Panc1 (cell line): ENCODE results near the gene ATP6V1F. TPM values are rescaled to one million over a fixed set of nuclear protein-coding genes. Genes with fewer than 3 reads are reported as not detected.

Experiments
- ATAC-seq: fragments of 200-7000 bp; cut with Tn5 transposase; 2 replicates; pipeline ENCODE4 v1.9.1; 2020; ENCODE audit warnings: mild to moderate bottlenecking, moderate library complexity
- BruUV-seq: library from RNA; stranded (reverse); fragments of 400-500 nt; replicated peaks from 2 replicates; lab custom pipeline; 2021; lab: Mats Ljungman, UMichigan
- CTCF ChIA-PET: fragments of 300-600 bp; sonication (Branson Sonifier 250); formaldehyde crosslinking; loops from one replicate; lab custom pipeline; 2022; ENCODE audit warnings: antibody characterized with exemption; lab: Charles Lee
- POLR2A ChIA-PET: fragments of 300-600 bp; sonication (Branson Sonifier 250); formaldehyde crosslinking; loops from one replicate; lab custom pipeline; 2022; ENCODE audit warnings: antibody characterized with exemption; lab: Charles Lee
- DNase-seq: peaks from one replicate; pipeline ENCODE4 v3.0.0-alpha.2; 2010; ENCODE audit warnings: low read depth, low spot score
- H3K27ac ChIP-seq: 2 replicates; pipeline ENCODE4 v1.5.1; 2011; ENCODE audit warnings: mild to moderate bottlenecking, low read length, inconsistent platforms
- H3K27me3 ChIP-seq: fragments of 200-500 bp; sonication (Bioruptor generic); 2 replicates; pipeline ENCODE4 v1.6.0; 2014; ENCODE audit warnings: low read length, inconsistent platforms; ENCODE audit not compliant: control insufficient read depth, insufficient read depth
- H3K36me3 ChIP-seq: fragments of 200-500 bp; sonication (Bioruptor generic); 2 replicates; pipeline ENCODE4 v1.5.1; 2014; ENCODE audit warnings: inconsistent platforms, mild to moderate bottlenecking, low read length, moderate library complexity; ENCODE audit not compliant: control insufficient read depth, insufficient read depth
- H3K4me1 ChIP-seq: 2 replicates; pipeline ENCODE4 v1.5.1; 2011; ENCODE audit warnings: inconsistent platforms, mild to moderate bottlenecking, low read length, moderate library complexity; ENCODE audit not compliant: control insufficient read depth, insufficient read depth
- H3K4me3 ChIP-seq, 2 experiments: 2 replicates each; pipeline ENCODE4 v1.5.1; 2011 to 2012; ENCODE audit warnings: low read depth in 2 of 2, low read length in 2 of 2, mild to moderate bottlenecking in 2 of 2, inconsistent platforms in 1 of 2, moderate library complexity in 1 of 2
- H3K9me3 ChIP-seq: fragments of 200-500 bp; sonication (Bioruptor generic); 2 replicates; pipeline ENCODE4 v1.5.1; 2014; ENCODE audit warnings: low read depth, mild to moderate bottlenecking, inconsistent platforms, low read length, moderate library complexity; ENCODE audit not compliant: control insufficient read depth, insufficient read depth
- CTCF ChIP-seq: fragments of 450-650 bp; IDR thresholded peaks from 2 replicates; pipeline ENCODE4 v1.5.1; 2017; ENCODE audit warnings: mild to moderate bottlenecking
- POLR2AphosphoS5 ChIP-seq: IDR thresholded peaks from 2 replicates; pipeline ENCODE4 v1.6.1; 2012; ENCODE audit warnings: mild to moderate bottlenecking, low read depth, low read length, moderate library complexity
- SIN3A ChIP-seq: IDR thresholded peaks from 2 replicates; pipeline ENCODE4 v1.6.1; 2012; ENCODE audit warnings: low read depth, mild to moderate bottlenecking, low read length, moderate library complexity, borderline replicate concordance; ENCODE audit not compliant: insufficient read depth
- TCF7L2 ChIP-seq: IDR thresholded peaks from 2 replicates; pipeline ENCODE4 v1.6.1; 2011; ENCODE audit warnings: mild to moderate bottlenecking, low read depth, low read length, inconsistent platforms
- in situ Hi-C: cut with HindIII; loops from 2 replicates; pipeline ENCODE4 v1.10.0; 2016; ENCODE audit warnings: low sequenced_read_pairs, low pct_unique_long_range_greater_than_20kb
- intact Hi-C: fragments of 100-400 bp; cut with micrococcal nuclease; formaldehyde crosslinking; loops from one replicate; pipeline ENCODE4 v1.10.0; 2022; ENCODE audit not compliant: unreplicated experiment
- total RNA-seq: library from RNA; stranded (reverse); gene quantifications from one replicate; pipeline ENCODE4 v1.2.1, GENCODE V29; 2021; ENCODE audit not compliant: unreplicated experiment
- TF ChIP-seq, protein P1 (sequence below), 2 experiments: IDR thresholded peaks; 2 replicates each; pipeline ENCODE4 v1.6.1; 2011 to 2012; ENCODE audit warnings: low read depth in 2 of 2, control low read depth in 1 of 2, low read length in 1 of 2, mild to moderate bottlenecking in 1 of 2, moderate library complexity in 1 of 2; ENCODE audit not compliant: insufficient read depth in 1 of 2

ATP6V1F gene
- total RNA-seq, 1 experiment from 2014 or later = 151 TPM

GRCh38 chr7:128867241-128867640 lies 4.6 kb downstream of the ATP6V1F start:
- no peak overlapping the region for H3K27ac ChIP-seq
- no peak for TF ChIP-seq POLR2AphosphoS5
- no peak for TF ChIP-seq SIN3A
- TF ChIP-seq, protein P1, sequence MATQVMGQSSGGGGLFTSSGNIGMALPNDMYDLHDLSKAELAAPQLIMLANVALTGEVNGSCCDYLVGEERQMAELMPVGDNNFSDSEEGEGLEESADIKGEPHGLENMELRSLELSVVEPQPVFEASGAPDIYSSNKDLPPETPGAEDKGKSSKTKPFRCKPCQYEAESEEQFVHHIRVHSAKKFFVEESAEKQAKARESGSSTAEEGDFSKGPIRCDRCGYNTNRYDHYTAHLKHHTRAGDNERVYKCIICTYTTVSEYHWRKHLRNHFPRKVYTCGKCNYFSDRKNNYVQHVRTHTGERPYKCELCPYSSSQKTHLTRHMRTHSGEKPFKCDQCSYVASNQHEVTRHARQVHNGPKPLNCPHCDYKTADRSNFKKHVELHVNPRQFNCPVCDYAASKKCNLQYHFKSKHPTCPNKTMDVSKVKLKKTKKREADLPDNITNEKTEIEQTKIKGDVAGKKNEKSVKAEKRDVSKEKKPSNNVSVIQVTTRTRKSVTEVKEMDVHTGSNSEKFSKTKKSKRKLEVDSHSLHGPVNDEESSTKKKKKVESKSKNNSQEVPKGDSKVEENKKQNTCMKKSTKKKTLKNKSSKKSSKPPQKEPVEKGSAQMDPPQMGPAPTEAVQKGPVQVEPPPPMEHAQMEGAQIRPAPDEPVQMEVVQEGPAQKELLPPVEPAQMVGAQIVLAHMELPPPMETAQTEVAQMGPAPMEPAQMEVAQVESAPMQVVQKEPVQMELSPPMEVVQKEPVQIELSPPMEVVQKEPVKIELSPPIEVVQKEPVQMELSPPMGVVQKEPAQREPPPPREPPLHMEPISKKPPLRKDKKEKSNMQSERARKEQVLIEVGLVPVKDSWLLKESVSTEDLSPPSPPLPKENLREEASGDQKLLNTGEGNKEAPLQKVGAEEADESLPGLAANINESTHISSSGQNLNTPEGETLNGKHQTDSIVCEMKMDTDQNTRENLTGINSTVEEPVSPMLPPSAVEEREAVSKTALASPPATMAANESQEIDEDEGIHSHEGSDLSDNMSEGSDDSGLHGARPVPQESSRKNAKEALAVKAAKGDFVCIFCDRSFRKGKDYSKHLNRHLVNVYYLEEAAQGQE (IDR thresholded peaks at IDR 0.05; ENCODE audit: insufficient read depth in 1 of 2, low read depth in 2 of 2, low read length in 1 of 2) = no peak
- TF ChIP-seq CTCF = no peak
- TF ChIP-seq TCF7L2 = no peak
- no peak for DNase-seq
- H3K27me3 ChIP-seq = no peaks in the 10 kb centered on the region; the same call in 1 of the 2 replicates
- ATAC-seq = no peak
- peaks cover 3% of the 10 kb centered on the region; the same call in 1 of the 2 replicates for H3K36me3 ChIP-seq
- no peaks in the 10 kb centered on the region for H3K9me3 ChIP-seq
- H3K4me3 ChIP-seq = no peak overlapping the region
- peaks cover 9% of the 10 kb centered on the region for H3K4me1 ChIP-seq
- BruUV-seq = no TSS peak
- POLR2A ChIA-PET = interaction anchor here (0.6 kb wide), 2 partner anchors 85 to 134 kb away, joined by 4 read pairs; no protein-coding TSS in a partner anchor
- intact Hi-C loops = loop anchor here (5.0 kb wide), 1 partner anchor 70 kb away; no protein-coding TSS in a partner anchor
- CTCF ChIA-PET = no interaction called here
- in situ Hi-C loops = no loop called here

GRCh38 chr7:128867842-128868623 lies 5.4 kb downstream of the ATP6V1F start:
- intact Hi-C loops = loop anchor here (5.0 kb wide), 1 partner anchor 71 kb away; no protein-coding TSS in a partner anchor
- DNase-seq (no peak), ATAC-seq (no peak)
- no peak for TF ChIP-seq CTCF
- no peak for TF ChIP-seq TCF7L2
- no peak for TF ChIP-seq SIN3A
- no peak for TF ChIP-seq POLR2AphosphoS5
- CTCF ChIA-PET = no interaction called here
- Histone ChIP-seq H3K36me3 (peaks cover 2% of the 10 kb centered on the region; the same call in 1 of the 2 replicates), H3K27ac (no peak overlapping the region), H3K4me1 (peaks cover 8% of the 10 kb centered on the region), H3K9me3 (no peaks in the 10 kb centered on the region), H3K4me3 (peak overlapping the region in 1 of 2 experiments; percentile 53; a peak in 1 of 4 replicates), H3K27me3 (no peaks in the 10 kb centered on the region; the same call in 1 of the 2 replicates)
- BruUV-seq = no TSS peak
- in situ Hi-C loops = no loop called here
- POLR2A ChIA-PET = interaction anchor here (0.6 kb wide), 1 partner anchor 86 kb away, joined by 4 read pairs; no protein-coding TSS in a partner anchor
